ENCODE results near the gene UGT1A9.

DNA sequence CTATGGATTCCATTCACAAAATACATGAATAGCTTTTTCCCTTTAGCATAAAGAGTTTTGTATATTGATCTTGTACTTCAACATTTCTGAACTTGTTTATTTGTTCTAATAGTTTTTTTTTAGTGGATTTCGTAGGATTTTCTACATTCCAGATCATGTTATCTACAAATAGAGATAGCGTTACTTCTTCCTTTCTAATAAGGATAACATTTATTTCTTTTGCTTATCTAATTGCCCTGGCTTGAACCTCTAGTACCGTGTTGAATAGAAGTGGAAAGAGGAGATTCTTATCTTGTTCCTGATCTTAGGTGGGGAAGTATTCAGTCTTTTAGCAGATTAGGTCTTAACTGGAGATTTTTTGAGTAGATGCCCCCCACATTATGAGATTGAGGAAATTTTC is 30.5 kb downstream of the UGT1A9 start:
- TF ChIP-seq CTCF (conservative IDR thresholded peaks at IDR 0.05 in 1 of 2, IDR thresholded peaks at IDR 0.05 in 1 of 2; ENCODE audit: low read depth in 1 of 2, low read length in 2 of 2) (no peak), EZH2 (IDR thresholded peaks at IDR 0.05; ENCODE audit: low read length, missing control alignments) (no peak)

Data from fibroblast of lung (primary cell).